NCI-H345 treated with DMSO at 0.1 percent for 48 hours (cell line): ENCODE measurements around the gene LRRC27.
"Not testable (repeated sequence)": the region's sequence is repeated elsewhere in the genome, so short reads cannot be mapped to it uniquely, and the experiment has no call there.

Experiments used
- DNase-seq: peaks from one replicate; lab custom pipeline; 2025; ENCODE audit not compliant: unreplicated experiment; lab: John Stamatoyannopoulos, UW

The LRRC27 gene

DNA sequence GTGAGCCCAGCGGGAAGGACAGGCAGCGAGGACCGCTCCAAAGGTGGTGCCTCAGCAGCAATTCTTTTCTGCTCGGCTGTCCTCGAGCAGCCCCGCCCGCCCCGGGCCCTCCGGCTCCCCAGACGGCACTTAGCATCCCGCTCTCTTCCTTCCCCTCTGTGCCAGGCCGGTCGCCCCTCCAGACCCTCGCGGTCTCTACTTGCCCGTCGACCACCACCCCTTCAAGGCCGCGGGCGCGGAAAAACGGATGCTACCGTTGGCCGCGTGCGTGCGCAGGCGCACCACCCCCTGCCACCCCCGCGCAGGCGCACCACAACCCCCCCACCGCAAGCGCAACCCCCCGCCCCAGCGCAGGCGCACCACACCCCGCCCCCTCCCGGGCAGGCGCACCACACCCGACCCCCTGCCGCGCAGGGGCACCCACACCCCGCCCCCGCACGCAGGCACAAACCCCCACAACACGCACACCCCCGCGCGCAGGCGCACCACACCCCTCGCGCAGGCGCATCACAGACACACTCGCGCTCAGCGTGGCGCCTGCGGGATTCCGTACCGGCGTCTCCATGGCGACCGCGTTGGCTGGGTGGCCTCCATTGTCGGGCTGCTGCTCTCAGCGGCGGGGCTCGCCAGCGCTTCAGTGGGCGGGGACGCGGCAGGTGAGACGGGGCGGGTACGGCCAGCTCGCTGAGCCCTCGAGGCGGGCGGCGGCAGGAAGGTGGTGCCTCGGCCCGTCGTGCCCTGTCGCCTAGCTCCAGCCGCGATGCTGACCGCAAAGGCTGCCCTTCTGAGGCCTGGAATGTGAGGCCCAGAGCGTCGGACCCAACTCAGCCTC lies at the start of gene LRRC27:
Gene LRRC27 (plus strand): TSS at position 593 of the 832 bp plus-strand sequence. CDS start 1,332 bp downstream, outside the sequence.
- DNase-seq, result peak; percentile 90

DNA sequence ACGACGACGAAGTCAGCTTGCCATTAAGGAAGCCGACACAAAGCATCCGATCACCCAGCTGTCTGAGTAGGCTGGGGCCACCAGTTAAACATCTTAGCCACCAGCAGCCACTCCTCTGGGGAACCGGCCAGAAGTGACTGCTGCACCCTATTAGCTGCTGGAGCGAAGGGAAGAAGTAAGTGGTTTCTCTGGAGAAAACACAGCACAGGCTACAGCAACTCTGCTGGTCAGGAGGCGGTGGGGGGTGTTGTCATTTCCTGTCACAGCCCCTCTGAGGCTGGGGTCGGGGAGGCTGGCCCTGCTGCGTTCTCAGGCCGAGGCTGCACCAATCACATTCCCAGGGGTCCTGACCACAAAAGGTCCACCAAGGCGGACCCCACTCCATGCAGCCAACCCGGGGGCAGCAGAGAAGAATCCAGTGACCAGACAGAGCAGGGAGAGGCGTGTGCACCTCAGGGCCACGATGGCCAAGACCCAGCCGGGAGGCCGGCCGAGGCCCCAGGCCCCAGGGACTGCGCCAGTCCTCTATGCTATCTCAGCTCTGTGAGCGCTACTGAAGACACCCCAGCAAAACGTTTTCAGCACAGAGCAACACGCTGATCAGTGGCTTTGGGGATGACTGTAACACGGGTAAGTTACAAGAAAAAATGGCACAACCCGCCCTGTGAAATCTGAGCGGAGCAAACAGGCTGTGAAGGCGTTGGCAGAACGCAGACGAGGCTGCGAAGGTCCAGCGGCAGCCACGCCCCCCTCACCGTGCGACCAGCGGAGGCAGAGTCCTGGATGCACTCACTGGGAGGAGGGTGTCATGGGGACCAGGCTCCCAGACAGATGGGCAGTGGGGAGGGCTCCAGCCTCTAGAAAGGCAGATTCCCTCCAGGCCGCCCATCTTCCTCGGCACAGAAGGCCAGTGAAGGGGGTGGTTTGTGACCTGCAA lies 49.1 kb upstream of the LRRC27 start:
- DNase-seq, result no peak

DNA sequence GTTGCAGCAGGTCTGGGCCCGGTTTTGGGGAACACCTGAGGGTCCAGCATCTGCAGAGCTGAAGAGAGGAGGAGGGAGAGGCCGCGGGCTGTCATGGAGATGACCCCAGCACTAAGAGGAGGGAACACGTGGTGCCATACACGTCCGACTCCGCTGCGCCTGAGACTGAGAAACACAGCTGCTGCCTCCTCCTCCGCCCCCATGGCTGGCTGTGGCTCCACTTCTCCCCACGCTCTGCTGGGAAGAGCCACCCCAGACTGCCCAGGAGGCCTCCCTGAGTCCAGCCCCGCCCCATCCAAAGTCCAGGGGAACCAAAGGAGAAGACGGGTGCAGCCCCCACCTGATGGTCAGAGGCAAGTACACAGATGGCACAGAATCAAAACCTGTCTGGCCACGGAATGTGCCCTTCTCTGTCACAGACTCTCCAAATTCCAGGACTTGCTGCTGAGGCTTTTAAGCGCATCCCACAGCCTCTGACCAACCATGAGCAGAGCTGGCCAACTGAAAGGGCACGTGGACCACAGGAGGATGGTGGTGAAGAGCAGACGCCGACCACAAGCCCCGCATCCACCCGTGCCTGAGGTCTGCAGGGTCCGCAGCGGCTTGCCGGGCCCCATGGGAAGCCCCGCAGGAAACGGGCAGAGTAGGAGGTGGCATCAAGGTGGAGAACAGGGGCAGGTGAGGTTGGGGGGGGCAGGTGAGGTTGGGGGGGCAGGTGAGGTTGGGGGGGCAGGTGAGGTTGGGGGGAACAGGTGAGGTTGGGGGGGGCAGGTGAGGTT lies 48.2 kb upstream of the LRRC27 start:
- no peak for DNase-seq

DNA sequence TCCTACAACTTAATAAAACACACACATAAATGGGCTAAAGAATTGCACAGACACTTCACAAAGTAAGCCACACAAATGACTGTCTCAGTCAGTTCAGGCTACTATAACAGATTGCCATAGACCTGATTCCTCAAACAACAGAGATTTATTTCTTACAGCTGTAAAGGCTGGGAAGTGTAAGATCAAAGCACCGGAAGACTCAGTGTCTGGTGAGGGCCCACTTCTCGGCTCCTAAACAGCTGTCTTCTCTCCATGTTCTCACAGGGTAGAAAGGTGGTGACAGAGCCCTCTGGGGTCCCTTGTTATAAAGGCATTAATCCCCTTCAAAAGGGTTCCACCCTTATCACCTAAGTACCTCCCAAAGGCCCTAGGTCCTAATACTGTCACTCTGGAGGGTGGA lies 42.6 kb upstream of the LRRC27 start:
- no peak for DNase-seq

DNA sequence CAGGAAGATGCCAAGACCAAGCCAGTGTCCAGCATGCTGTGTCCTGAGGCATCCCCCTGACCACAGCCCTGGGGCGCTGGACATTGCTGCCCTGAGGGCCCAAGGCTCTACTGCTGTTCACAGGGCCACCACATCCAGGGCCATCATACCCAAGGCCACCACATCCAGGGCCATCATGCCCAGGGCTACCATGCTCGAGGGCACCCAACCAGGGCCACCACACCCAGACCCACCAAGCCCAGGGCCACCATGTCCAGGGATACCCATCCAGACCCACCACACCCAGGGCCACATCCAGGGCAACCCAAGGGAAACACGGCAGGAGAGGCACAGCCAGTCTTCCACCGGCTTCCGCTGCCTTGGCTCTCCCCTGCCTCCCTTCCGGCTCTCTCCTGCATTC lies 41.4 kb upstream of the LRRC27 start:
- DNase-seq, result no peak

DNA sequence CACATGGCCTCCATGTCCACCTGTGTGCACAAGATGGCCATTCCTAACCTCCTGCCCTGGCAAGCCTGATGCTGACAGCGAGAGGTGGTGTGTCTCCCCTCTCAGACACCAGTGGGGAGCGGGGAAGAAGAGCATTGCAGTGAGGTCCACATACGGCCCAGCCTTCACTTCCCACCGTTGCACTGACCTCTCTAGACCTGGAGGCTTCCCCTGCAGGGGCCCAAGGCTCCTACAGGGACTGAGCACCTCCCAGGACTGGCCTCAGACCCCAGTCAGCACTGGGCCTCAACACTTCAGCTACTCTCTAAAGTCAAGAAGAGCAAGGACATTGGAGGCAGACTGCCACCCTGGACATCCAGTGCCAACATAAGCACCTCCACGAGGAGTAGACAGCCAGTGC lies 40.2 kb upstream of the LRRC27 start:
- no peak for DNase-seq

DNA sequence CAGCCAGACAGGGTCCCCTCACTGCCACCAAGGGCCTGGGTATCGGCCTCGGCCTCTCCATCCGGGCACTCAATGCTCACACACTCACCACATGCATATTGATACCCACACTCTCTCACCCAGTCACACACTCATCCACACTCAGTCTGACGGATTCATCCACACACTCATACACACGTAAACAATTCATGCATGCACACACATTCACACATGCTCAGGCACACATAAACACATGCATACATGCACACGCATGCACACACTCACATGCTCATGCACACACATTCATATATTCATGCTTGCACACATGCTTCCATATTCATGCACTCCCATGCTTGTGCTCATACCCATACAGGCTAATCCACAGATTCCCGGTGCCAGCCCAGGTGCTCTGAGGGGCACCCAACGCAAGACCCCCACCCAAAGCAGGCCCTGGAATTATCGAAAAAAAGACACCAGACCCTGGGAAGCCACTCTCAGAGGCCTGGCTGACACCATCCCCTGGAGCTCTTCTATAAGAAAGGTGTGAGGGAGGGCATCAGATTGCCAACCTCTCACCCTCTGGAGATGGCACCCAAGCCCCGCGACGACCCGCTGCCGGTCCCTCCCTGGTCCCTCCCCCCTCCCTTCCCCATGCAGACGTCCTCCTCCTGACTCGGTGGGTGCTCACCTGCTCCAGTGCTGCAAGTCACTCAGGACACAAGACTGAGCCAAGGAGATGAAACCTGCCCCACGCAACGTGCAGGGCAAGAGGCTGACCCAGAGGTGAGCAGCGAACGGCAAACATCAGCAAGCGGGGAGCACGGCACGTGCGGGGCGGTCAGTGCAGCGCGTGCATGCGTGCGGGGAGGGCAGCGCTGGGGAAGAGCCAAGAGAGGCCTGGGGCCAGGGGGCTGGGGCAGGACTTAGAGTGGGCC lies 39.4 kb upstream of the LRRC27 start:
- no peak for DNase-seq

DNA sequence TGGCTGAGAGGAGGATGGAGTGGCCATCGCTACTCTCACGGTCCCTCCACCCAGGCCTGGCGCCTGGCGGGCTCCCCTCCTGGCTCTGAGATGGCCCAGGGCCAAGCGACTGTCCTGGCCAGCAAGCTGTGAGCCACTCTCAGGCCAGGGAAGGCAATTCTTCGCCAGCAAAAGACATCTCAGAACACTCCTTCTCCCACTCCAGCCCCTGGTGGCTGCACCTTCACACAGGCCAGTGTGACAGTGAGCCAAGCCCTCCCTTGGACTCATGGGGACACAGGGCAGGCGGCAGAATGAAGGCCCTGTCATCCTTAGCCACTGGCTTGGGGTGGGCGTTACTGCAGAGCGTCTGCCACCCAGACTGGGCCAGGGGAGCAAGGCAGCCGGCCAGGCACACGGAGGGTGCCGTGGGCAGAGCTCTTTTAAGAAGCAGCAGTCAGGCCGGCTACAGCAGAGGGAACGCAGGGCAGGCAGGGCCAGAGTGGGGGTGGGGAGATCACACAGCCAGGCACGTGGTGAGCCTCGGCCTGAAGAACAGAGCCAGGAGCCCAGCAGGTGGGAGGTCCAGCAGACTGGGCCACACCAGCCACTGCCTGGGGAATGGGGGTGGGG lies 38.7 kb upstream of the LRRC27 start:
- DNase-seq, result no peak

DNA sequence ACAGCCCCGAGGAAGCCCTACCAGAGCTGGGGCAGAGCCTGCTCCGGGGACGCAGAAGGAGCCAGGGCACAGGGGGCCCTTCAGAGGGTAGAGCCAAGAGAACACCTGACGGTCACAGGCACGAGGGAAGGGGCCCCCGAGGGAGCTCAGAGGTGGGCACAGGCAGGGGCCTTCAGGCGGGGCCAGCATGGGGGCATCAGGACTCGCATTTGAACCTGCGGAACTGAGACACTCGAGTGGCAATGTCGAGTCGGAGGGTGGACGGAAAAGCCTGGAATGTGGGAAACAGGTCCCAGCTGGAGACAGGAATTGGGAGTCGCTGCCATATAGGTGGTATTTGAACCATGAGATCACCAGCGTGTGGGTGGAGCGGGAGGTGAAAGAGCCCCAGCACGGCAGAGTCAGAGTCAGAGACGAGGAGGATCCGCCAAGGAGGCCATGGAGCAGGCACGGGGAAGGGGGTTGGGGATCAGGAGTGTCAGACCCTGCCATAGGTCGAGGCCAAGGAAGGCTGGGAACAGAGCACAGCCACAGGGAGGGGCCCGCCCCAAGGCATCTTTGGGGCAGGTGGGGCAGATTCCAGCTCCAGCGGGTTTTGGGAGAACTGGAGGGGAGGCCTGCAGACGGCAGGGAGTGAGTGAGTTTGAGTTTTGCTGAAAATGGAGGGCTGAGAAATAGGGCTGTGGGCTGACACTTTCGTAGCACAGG lies 38.0 kb upstream of the LRRC27 start:
- no peak for DNase-seq

DNA sequence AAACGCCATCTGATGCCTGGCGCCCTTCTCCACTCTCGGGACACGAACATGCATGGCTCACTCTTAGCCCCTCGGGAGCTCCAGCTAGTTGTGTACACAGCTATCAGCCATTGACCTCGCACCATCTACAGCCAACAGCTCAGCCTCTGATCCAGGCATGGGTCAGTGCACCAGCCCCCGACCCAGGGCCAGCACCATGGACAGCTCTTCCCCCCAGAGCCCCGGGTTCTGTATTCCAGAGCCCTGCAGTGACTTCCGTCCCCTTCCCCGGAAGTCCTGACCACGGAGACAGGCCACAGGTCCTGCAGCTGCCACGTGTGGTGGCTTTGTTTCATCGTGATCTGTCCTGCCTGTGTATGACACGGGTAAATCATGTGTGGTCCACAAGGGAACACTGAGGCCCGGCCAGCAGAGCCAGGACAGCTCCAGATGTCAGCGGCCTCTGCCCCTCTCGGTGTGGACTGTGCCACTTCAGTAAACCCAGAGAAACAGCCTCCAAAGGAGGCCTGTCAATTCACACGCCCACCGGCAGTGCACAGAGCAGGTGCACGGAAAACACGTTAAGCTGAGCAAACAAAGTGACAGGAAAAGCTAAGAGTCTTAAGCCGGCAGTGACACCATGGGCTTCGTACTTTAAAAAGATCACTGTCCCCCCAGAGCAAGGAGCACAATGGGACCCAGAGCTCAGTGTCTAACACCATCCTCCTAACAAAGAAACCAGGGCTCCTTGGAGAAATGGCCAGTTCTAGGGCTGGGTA lies 37.3 kb upstream of the LRRC27 start:
- DNase-seq, result peak; percentile 73

DNA sequence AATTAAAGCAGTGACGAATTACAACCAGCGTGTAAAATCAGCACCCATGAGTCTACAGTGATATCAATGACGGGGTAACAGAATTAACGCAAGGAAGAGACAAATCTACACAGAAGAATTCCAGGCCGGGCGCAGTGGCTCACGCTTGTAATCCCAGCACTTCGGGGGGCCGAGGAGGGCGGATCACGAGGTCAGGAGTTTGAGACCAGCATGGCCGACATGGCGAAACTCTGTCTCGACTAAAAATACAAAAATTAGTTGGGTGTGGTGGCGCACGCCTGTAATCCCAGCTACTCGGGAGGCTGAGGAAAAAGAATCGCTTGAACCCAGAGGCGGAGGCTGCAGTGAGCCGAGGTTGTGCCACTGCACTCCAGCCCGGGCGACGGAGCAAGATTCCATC lies 36.5 kb upstream of the LRRC27 start:
- not testable (repeated sequence) for DNase-seq

DNA sequence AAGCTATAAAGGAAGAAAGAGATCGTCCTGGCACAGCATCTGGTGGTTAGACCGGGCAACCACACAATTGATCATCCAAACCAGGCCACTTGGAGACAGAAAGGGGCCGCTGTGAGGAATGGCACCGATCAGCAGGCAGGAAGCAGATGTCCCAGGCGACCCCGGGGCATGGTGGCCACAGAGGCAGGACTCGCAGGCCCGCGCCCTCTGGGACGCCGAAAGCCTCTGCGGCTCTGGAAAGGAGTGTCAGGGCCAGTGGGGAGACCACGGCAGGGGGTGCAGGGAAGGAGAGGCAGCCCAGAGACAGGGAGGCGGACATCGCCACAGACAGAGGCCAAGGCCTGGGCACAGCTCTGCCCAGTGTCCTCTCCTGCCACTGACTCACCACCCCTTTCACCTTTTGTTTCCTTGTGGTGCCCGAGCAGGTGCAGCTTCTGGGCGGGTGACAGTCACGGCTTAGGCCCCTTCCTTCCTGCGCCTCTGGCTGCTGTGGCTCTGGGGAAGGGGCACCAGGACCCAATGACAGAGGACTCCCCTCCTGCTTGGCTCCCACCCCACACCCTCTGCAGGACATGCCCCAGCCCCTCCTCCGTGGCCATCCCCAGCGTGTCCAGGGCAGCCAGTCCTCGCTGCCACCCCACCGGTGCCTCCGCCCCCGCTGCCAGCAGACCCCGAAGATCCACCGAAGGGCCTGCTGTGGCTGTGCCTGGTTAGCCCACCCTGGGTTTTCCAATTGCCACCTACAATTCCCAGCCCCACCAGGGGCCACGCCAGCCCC lies 35.1 kb upstream of the LRRC27 start:
- no peak for DNase-seq

DNA sequence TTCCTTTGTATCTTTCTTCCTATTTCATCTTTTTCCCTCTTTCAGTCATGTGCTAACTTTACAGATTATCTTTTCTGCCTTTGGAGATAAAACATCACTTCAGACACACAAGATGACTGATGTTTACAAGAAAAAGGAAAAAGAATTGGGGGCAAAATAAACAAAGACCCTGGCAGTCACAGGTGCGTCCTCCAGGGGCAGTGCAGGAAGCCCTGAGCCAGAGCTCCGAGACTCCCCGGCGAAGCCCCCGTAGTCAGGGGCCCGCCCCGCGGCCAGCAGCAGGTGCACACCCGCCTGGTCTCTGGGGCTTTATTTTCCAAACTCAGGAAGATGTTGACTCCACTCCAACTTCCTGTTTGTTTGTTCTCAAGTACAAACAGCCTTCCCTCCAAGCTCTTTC lies 34.5 kb upstream of the LRRC27 start:
- peak; percentile 36 for DNase-seq

DNA sequence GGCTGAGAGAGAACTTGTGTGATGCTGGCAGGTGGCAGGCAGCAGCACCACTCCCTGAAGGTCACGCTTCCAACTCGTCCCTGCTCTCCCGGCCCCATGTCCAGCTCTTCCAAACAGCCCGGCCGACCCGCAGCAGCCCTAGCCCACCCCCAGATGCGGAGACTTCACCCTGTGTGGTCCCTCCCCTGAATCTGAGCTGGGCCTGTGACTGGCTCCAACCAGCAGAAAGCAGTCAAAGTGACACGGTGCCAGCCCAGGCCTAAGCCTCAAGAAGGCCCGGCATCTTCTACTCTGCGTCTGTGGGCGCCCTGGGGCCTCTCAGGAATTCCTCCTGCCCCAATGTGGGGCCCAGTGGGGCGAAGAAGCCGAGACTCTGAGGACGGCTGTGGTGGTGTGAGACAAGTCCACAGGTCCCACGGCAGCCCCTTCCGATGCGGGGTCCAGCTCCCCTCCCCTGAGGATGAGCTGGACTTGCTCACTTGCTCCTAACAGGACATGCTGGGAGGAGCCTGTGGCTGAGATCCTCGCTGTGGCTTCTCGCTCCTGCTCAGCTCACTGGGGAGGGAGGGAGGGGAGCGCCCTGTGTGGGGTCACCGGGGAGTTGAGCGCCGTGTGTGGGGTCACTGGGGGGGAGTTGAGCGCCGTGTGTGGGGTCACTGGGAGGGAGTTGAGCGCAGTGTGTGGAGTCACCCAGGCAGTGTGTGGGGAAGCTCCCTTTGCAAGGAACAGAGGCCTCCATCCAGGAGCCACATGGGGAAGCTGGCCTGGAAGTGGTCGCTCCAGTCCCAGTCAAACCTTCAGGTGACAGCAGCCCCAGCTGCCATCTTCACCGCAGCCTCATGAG lies 33.7 kb upstream of the LRRC27 start:
- no peak for DNase-seq

DNA sequence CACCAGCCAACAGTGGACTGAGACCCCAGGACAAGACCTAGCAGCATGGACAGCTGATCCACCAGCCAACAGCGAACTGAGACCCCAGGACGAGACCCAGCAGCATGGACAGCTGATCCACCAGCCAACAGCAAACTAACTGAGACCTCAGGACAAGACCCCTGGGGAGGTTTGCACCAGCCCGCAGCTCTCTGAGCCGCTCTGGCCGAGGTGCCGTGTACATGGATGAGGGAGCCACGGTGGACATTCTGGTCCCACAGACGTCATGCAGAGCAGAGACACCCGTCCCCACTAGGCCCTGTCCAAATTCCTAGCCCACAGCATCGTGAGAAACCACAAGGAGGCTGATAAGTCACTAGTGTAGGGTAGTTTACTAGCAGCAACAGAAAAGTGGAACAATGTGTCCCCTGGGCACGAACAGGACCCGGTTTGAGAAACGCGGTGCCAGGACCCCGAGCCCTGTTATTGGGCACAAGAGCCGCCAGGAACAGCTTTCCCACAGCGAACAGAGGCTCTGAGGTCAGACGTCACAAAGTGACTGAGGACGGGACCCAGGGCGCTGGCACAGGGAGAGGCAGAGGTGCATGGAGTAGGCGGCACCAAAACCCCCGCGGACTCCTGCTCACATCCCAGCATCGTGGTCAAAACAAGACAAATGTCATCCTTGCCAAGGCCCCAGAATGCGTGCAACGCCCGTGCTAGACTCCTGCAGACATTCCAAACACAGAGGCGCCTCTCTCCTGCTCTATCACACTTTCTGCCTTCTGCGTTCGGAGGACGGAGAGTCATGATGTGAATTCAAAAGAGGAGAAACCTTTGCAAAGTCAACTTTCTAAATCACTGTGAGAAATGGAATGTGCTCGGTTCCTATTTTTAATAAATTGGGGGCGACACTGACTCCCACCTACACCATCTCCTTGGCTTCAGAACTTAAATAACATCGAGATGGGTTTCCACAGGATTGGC lies 32.3 kb upstream of the LRRC27 start:
- no peak for DNase-seq

DNA sequence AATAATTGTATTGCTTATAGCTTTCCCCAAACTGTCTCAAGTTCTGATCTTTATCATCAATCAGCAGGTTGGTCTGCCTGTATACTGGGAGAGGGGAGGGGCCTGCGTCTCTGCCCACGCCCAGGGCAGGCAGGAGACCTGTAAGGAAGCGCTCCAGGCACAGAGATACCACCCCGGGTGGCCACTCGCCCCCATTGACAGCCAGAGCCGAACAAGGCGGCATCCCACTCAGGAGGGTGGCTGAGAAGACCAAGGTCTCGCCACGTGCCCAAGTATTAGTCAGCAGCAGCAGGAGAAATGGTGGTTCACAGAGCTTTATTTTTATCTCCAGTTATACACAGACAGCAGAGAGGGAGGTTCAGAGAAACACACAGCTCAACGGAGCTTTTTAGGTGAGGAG lies 31.4 kb upstream of the LRRC27 start:
- DNase-seq, result no peak
